K562 (cell line): ENCODE data around the gene MARK3. TPM values are rescaled to one million over a fixed set of nuclear protein-coding genes. Genes with fewer than 3 reads are reported as not detected.

Source experiments
- ATAC-seq: fragments of 200-7000 bp; cut with Tn5 transposase; 3 replicates; pipeline ENCODE4 v1.9.1; 2020; ENCODE audit warnings: moderate library complexity
- BruUV-seq: library from RNA; stranded (reverse); fragments of 400-500 nt; replicated peaks from 2 replicates; lab custom pipeline; 2021; lab: Mats Ljungman, UMichigan
- CTCF ChIA-PET: fragments of 300-600 bp; formaldehyde crosslinking; extraction: SDS; loops from one replicate; lab custom pipeline; 2021; ENCODE audit warnings: low intra/inter-chr PET ratio; lab: Yijun Ruan, JAX
- POLR2A ChIA-PET: fragments of 300-600, 350-650 bp; sonication (Branson Sonifier 250); formaldehyde crosslinking; extraction: SDS; loops from one replicate; lab custom pipeline; 2021; ENCODE audit warnings: antibody characterized with exemption, inconsistent platforms; lab: Yijun Ruan, JAX
- DNase-seq, 4 experiments: peaks; one replicate each; pipeline versions ENCODE4 v3.0.0 to v3.0.0-alpha.2; 2011 to 2018; ENCODE audit warnings: low spot score in 3 of 4, mixed read lengths in 3 of 4; ENCODE audit errors: extremely low read depth in 1 of 4
- FAIRE-seq: peaks from 2 replicates; lab custom pipeline; 2011; peaks lifted over from hg19 to GRCh38; lab: Jason Lieb, UNC
- H2AFZ ChIP-seq: 2 replicates; pipeline ENCODE4 v1.6.0; 2011; ENCODE audit warnings: low read depth, low read length, control low read depth, inconsistent platforms
- H3K27ac ChIP-seq: fragments of 200-600 bp; 3 replicates; pipeline ENCODE4 v1.8.0; 2011; ENCODE audit warnings: low read depth, mild to moderate bottlenecking, control low read depth, inconsistent platforms, low read length, moderate library complexity, mixed read lengths; ENCODE audit errors: extremely low read depth
- H3K27me3 ChIP-seq, 2 experiments: fragments of 300-600 bp in 1 of 2; 2 replicates in 1 of 2; 3 replicates in 1 of 2; pipeline versions ENCODE4 v1.6.0 to v1.8.0; 2011; ENCODE audit warnings: inconsistent platforms in 2 of 2, low read length in 2 of 2, mild to moderate bottlenecking in 1 of 2, mixed read lengths in 1 of 2, moderate library complexity in 1 of 2; ENCODE audit not compliant: control insufficient read depth in 2 of 2, insufficient read depth in 2 of 2
- H3K36me3 ChIP-seq: fragments of 300-600 bp; 3 replicates; pipeline ENCODE4 v1.8.0; 2011; ENCODE audit warnings: mild to moderate bottlenecking, low read length, inconsistent platforms; ENCODE audit not compliant: control insufficient read depth, insufficient read depth
- H3K4me1 ChIP-seq, 2 experiments: fragments of 200-600 bp in 1 of 2; replicated peaks in 1 of 2; 2 replicates in 1 of 2; 3 replicates in 1 of 2; pipeline versions ENCODE4 v1.5.1 to v1.8.0; 2011; ENCODE audit warnings: inconsistent platforms in 2 of 2, low read length in 2 of 2, mild to moderate bottlenecking in 1 of 2, mixed read lengths in 1 of 2, moderate library complexity in 1 of 2; ENCODE audit not compliant: control insufficient read depth in 2 of 2, insufficient read depth in 2 of 2
- H3K4me2 ChIP-seq: 2 replicates; pipeline ENCODE4 v1.6.1; 2011; ENCODE audit warnings: low read length, control low read depth, inconsistent platforms, mixed read lengths; ENCODE audit not compliant: insufficient read depth
- H3K4me3 ChIP-seq: fragments of 200-600 bp; sonication (generic), shearing (Covaris generic); 2 replicates; pipeline ENCODE4 v1.5.1; 2016; ENCODE audit warnings: control low read depth, inconsistent platforms
- H3K79me2 ChIP-seq: fragments of 200-600 bp; 3 replicates; pipeline ENCODE4 v1.8.0; 2011; ENCODE audit warnings: low read length, inconsistent platforms; ENCODE audit not compliant: control insufficient read depth, insufficient read depth
- H3K9ac ChIP-seq, 2 experiments: 2 replicates each; pipeline versions ENCODE4 v1.6.0 to v1.6.1; 2011; ENCODE audit warnings: low read depth in 2 of 2, low read length in 2 of 2, control low read depth in 1 of 2, inconsistent platforms in 1 of 2, mild to moderate bottlenecking in 1 of 2, mixed read lengths in 1 of 2; ENCODE audit not compliant: insufficient read depth in 1 of 2
- H3K9me1 ChIP-seq: one replicate; pipeline ENCODE4 v1.6.0; 2011; ENCODE audit warnings: inconsistent platforms, mild to moderate bottlenecking, low read length, moderate library complexity; ENCODE audit not compliant: control insufficient read depth, insufficient read depth
- H3K9me3 ChIP-seq: replicated peaks from 2 replicates; pipeline ENCODE4 v1.5.1; 2011; ENCODE audit warnings: low read depth, low read length, inconsistent platforms; ENCODE audit not compliant: control insufficient read depth, insufficient read depth
- H4K20me1 ChIP-seq: replicated peaks from 2 replicates; pipeline ENCODE4 v1.6.1; 2011; ENCODE audit warnings: low read length, inconsistent platforms, mixed read lengths; ENCODE audit not compliant: control insufficient read depth, insufficient read depth
- ASH1L ChIP-seq: fragments of 450-650 bp; IDR thresholded peaks from 2 replicates; pipeline ENCODE4 v1.6.1; 2018; ENCODE audit warnings: borderline replicate concordance, mild to moderate bottlenecking, low read depth; ENCODE audit not compliant: partially characterized antibody
- CBFA2T2 ChIP-seq: fragments of 450-650 bp; conservative IDR thresholded peaks from 2 replicates; pipeline ENCODE4 v1.6.1; 2017; ENCODE audit warnings: mild to moderate bottlenecking
- HDAC2 ChIP-seq: fragments of 450-650 bp; IDR thresholded peaks from 2 replicates; pipeline ENCODE4 v1.6.1; 2016; ENCODE audit warnings: mild to moderate bottlenecking
- IFI16 ChIP-seq: fragments of 250-450 bp; sonication (Bioruptor Pico); IDR thresholded peaks from 2 replicates; pipeline ENCODE4 v2.1.2; 2022; ENCODE audit warnings: mild to moderate bottlenecking, inconsistent platforms
- JUN ChIP-seq, 2 experiments: sonication (generic) in 1 of 2; formaldehyde crosslinking in 1 of 2; IDR thresholded peaks; 2 replicates each; pipeline versions ENCODE4 v1.6.1 to v1.8.0; 2012 to 2022; ENCODE audit warnings: borderline replicate concordance in 2 of 2, mild to moderate bottlenecking in 2 of 2, improper control_type of control experiment in 1 of 2, low read depth in 1 of 2, low read length in 1 of 2, missing genetic modification reagents in 1 of 2
- KDM1A ChIP-seq, 2 experiments: fragments of 450-650 bp; IDR thresholded peaks; 2 replicates each; pipeline ENCODE4 v1.6.1; 2016; ENCODE audit warnings: mild to moderate bottlenecking in 2 of 2
- MEF2A ChIP-seq: IDR thresholded peaks from 2 replicates; pipeline ENCODE4 v1.6.1; 2011; ENCODE audit warnings: low read depth, mild to moderate bottlenecking, low read length, moderate library complexity; ENCODE audit not compliant: control insufficient read depth
- POLR3A ChIP-seq: IDR thresholded peaks from 2 replicates; pipeline ENCODE4 v1.6.1; 2011; ENCODE audit warnings: borderline replicate concordance, mild to moderate bottlenecking, moderate library complexity; ENCODE audit not compliant: insufficient read length, insufficient read depth; ENCODE audit errors: extremely low read depth
- RCOR1 ChIP-seq, 2 experiments: IDR thresholded peaks; 2 replicates each; pipeline ENCODE4 v1.6.1; 2012; ENCODE audit warnings: low read depth in 2 of 2, low read length in 2 of 2, borderline replicate concordance in 1 of 2, improper control_type of control experiment in 1 of 2
- SMAD4 ChIP-seq: fragments of 250-450 bp; sonication (Bioruptor Pico); conservative IDR thresholded peaks from 2 replicates; pipeline ENCODE4 v1.8.0; 2021; ENCODE audit warnings: inconsistent platforms, mild to moderate bottlenecking, moderate library complexity
- SOX6 ChIP-seq: fragments of 450-650 bp; IDR thresholded peaks from 2 replicates; pipeline ENCODE4 v1.6.1; 2014; ENCODE audit warnings: mild to moderate bottlenecking
- SPI1 ChIP-seq: IDR thresholded peaks from 2 replicates; pipeline ENCODE4 v1.6.1; 2011; ENCODE audit warnings: low read depth, low read length, control low read depth, borderline replicate concordance
- TCF3 ChIP-seq: sonication (generic); formaldehyde crosslinking; IDR thresholded peaks from 2 replicates; pipeline ENCODE4 v1.4.0; 2020; ENCODE audit warnings: mild to moderate bottlenecking, missing genetic modification reagents
- WGBS: fragments of 100-300 bp; shearing (Covaris generic); methylation state at CpG from one replicate; pipeline ENCODE4 v1.1.6; 2016; ENCODE audit warnings: low coverage, mixed read lengths; ENCODE audit not compliant: insufficient coverage; ENCODE audit errors: missing lambda C conversion rate; 5-methylcytosine and 5-hydroxymethylcytosine counted together
- in situ Hi-C: fragments of 300-500 bp; cut with MboI; formaldehyde crosslinking; loops from 4 replicates; pipeline ENCODE4 v1.15.0; 2018; ENCODE audit warnings: inconsistent platforms, mixed read lengths
- intact Hi-C: fragments of 100-400 bp; cut with micrococcal nuclease; formaldehyde crosslinking; loops from 2 replicates; pipeline ENCODE4 v1.14.2; 2022
- polyA plus RNA-seq, 8 experiments: library from polyadenylated mRNA; depleted of rRNA in 4 of 8; stranded (reverse) in 5 of 8; unstranded in 3 of 8; fragments of >200 nt; fragmentation: Nextera tagmentation in 2 of 8; fragmentation: Illumina TruSeq in 1 of 8; extraction: Ambion mirVana in 2 of 8; extraction: Trizol in 1 of 8; gene quantifications; 2 replicates each; pipeline versions ENCODE4 v1.2.1 to v1.2.3, GENCODE V29; 2011 to 2014; ENCODE audit warnings: inconsistent platforms in 1 of 8, missing spikeins in 1 of 8
- total RNA-seq, 7 experiments: library from RNA; depleted of rRNA in 6 of 7; stranded (reverse); fragments of >200 nt in 6 of 7; fragmentation: Illumina TruSeq in 2 of 7; extraction: Trizol in 2 of 7; gene quantifications; 2 replicates each; pipeline versions ENCODE4 v1.2.1 to v1.2.3, GENCODE V29; 2011 to 2021; ENCODE audit warnings: low replicate concordance in 1 of 7
- TF ChIP-seq, protein P1 (sequence below): IDR thresholded peaks from 2 replicates; pipeline ENCODE4 v1.6.1; 2012; ENCODE audit warnings: low read depth, low read length, improper control_type of control experiment, borderline replicate concordance
- TF ChIP-seq, protein P2 (sequence below), 2 experiments: fragments of 450-650 bp in 1 of 2; sonication (generic) in 1 of 2; formaldehyde crosslinking in 1 of 2; IDR thresholded peaks in 1 of 2; conservative IDR thresholded peaks in 1 of 2; 2 replicates each; pipeline versions ENCODE4 v1.6.1 to v1.8.1; 2016 to 2023; ENCODE audit warnings: mild to moderate bottlenecking in 2 of 2, moderate library complexity in 2 of 2, inconsistent platforms in 1 of 2, missing genetic modification reagents in 1 of 2
- TF ChIP-seq, protein P3 (sequence below): fragments of 200-800 bp; sonication (Bioruptor generic); IDR thresholded peaks from 2 replicates; pipeline ENCODE4 v1.6.1; 2017; ENCODE audit warnings: missing genetic modification characterization, missing compliant biosample characterization

Gene MARK3
- total and polyA plus RNA-seq, 9 of the 15 experiments (the other 6 are each of a cell fraction or from before 2014, with no cell fraction given), result 10.1 to 68.7 (median 56.3) TPM

DNA sequence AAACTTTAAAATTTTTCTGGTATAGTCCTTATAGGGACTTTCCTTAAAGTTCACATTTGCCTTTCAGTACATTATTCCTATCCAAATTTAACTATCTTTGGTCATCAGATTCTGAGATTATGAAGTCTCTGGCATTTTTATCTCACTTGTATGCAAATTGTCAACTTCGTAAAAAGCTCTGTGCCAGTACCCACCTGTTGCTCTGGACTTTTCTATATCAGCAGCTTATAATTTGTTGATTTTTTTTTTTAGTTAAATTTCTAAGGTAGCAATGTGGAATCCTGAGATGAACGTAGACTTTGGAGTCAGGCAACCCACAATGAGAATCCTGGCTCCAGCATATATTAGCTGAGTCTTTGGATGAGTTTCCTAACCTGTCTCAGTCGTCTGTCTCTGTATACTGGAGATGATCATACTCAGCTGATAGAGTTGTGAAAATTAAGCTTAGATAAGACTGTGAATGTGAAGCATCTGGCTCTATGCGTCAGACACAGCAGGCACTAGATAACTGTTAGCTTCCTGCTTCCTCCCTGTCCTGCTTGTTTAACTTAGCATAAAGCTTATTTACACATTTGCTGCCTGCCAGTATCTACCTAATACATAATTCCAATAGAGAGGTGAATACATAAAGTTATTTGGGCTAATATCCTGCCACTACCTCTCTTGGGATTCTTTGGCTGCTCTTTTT is 59.8 kb downstream of the MARK3 start:
- H4K20me1 ChIP-seq, result no peaks in the 10 kb centered on the region; the same call in 1 of the 2 replicates
- ATAC-seq (peak; percentile 87), FAIRE-seq (peak; percentile 86), DNase-seq (peak; percentile 15 to 66 (median 35))
- CTCF ChIA-PET, result no interaction called here
- H3K4me1 ChIP-seq, result peaks cover 16 to 33% of the 10 kb centered on the region in 2 experiments; a peak in 4 of 5 replicates
- POLR2A ChIA-PET, result interaction anchor here (0.6 to 2.3 kb wide), 4 partner anchors 11 to 150 kb away, joined by 4 to 6 read pairs (median 4); no protein-coding TSS in a partner anchor
- peak overlapping the region; percentile 43; the same call in 1 of the 3 replicates for H3K27ac ChIP-seq
- H3K36me3 ChIP-seq, result peaks cover 7% of the 10 kb centered on the region; the same call in 2 of the 3 replicates
- no peaks in the 10 kb centered on the region for H3K9me3 ChIP-seq
- H3K27me3 ChIP-seq, result no peaks in the 10 kb centered on the region
- intact Hi-C loops, result no loop called here
- no peak overlapping the region; a peak in 1 of 4 replicates for H3K9ac ChIP-seq
- peaks cover 76% of the 10 kb centered on the region for H3K79me2 ChIP-seq
- H3K4me3 ChIP-seq, result no peak overlapping the region
- no TSS peak for BruUV-seq
- no peak overlapping the region for H2AFZ ChIP-seq
- H3K9me1 ChIP-seq, result no peaks in the 10 kb centered on the region
- H3K4me2 ChIP-seq, result peak overlapping the region; percentile 38; the same call in 1 of the 2 replicates
- in situ Hi-C loops, result no loop called here
- WGBS, result 7% methylated on average over 4 of the region's 4 CpGs
- TF ChIP-seq KDM1A (IDR thresholded peaks at IDR 0.05) (no peak), RCOR1 (IDR thresholded peaks at IDR 0.05; ENCODE audit: borderline replicate concordance in 1 of 2, low read depth in 2 of 2, low read length in 2 of 2) (peak in 1 of 2 experiments; percentile 84; a peak in 1 of 4 replicates), IFI16 (CRISPR knock-in tag) (no peak), SPI1 (peak; percentile 20; the same call in 1 of the 2 replicates), SOX6 (peak; percentile 55; the same call in 1 of the 2 replicates), HDAC2 (no peak), POLR3A (no peak), TCF3 (CRISPR knock-in tag) (peak; percentile 81), CBFA2T2 (peak; percentile 73), ASH1L (no peak), SMAD4 (CRISPR knock-in tag) (peak; percentile 32; the same call in 1 of the 2 replicates), MEF2A (no peak), JUN (IDR thresholded peaks at IDR 0.05; ENCODE audit: borderline replicate concordance, low read depth, low read length) (peak; percentile 11; the same call in 1 of the 2 replicates), JUN (CRISPR knock-in tag; IDR thresholded peaks at IDR 0.05; ENCODE audit: borderline replicate concordance) (no peak)
- TF ChIP-seq, protein P1, sequence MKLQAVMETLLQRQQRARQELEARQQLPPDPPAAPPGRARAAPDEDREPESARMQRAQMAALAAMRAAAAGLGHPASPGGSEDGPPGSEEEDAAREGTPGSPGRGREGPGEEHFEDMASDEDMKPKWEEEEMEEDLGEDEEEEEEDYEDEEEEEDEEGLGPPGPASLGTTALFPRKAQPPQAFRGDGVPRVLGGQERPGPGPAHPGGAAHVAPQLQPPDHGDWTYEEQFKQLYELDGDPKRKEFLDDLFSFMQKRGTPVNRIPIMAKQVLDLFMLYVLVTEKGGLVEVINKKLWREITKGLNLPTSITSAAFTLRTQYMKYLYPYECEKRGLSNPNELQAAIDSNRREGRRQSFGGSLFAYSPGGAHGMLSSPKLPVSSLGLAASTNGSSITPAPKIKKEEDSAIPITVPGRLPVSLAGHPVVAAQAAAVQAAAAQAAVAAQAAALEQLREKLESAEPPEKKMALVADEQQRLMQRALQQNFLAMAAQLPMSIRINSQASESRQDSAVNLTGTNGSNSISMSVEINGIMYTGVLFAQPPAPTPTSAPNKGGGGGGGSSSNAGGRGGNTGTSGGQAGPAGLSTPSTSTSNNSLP, result 0 out of 2 replicates have a peak, but pooled peaks have one; percentile 17
- TF ChIP-seq, protein P2, sequence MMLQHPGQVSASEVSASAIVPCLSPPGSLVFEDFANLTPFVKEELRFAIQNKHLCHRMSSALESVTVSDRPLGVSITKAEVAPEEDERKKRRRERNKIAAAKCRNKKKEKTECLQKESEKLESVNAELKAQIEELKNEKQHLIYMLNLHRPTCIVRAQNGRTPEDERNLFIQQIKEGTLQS (IDR thresholded peaks at IDR 0.05), result peak; percentile 57
- TF ChIP-seq, protein P2 (CRISPR knock-in tag; conservative IDR thresholded peaks at IDR 0.05), result no peak
- TF ChIP-seq, protein P3, sequence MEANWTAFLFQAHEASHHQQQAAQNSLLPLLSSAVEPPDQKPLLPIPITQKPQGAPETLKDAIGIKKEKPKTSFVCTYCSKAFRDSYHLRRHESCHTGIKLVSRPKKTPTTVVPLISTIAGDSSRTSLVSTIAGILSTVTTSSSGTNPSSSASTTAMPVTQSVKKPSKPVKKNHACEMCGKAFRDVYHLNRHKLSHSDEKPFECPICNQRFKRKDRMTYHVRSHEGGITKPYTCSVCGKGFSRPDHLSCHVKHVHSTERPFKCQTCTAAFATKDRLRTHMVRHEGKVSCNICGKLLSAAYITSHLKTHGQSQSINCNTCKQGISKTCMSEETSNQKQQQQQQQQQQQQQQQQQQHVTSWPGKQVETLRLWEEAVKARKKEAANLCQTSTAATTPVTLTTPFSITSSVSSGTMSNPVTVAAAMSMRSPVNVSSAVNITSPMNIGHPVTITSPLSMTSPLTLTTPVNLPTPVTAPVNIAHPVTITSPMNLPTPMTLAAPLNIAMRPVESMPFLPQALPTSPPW (CRISPR knock-in tag), result 0 out of 2 replicates have a peak, but pooled peaks have one; percentile 17
